HG03520 (cell line): ENCODE data around the gene RFFL.
"Not testable (repeated sequence)": the region's sequence is repeated elsewhere in the genome, so short reads cannot be mapped to it uniquely, and the experiment has no call there.

ENCODE experiments used
- ATAC-seq: cut with Tn5 transposase; IDR thresholded peaks from one replicate; pipeline ENCODE4 v1.9.1; 2021; ENCODE audit warnings: mild to moderate bottlenecking, moderate library complexity; ENCODE audit not compliant: unreplicated experiment

The RFFL gene

DNA sequence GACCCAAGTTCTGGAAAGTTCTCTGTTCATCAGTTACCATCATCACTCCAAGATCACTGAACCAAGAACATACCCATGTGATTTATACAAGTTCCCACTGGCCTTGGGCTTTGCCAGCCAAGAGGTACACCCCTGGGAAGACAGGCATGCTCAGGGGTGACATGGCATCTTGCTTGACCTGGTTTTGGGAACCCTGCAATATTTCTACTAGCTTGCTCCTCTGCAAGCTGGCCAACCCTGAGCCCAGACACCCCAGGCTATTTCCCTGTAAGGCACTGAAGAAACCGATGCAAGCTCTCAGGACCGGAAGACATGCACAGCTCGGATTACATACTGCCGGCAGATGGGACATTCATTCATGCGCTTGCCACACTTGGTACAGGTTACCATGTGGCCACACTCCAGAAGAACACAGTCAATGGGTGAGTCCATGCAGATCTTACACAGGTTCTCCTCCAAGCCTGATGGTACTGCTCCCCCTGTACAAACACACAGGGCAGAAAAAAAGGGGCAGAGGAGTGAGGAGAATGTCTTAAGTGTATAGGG is 51.8 kb downstream of the RFFL start:
- ATAC-seq = no peak

DNA sequence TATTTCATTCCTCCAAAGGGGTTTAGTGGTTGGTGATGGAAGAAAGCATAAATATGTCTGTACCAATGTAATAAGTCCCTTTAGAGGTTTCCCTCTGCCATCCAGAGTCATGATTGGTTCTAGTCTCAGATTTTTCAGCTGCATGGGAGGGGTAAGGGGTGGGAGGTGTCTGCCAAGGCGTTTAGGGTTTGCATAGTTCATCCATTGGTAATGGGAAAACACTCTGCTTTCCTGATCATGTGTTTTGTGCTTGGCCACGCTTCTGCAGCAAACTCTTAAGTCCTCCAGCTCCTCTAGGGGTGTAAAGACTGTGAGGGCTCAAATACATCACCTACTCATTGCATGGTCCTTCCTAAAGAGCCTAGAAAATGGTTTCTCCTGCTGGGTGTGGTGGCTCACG is 53.4 kb downstream of the RFFL start:
- ATAC-seq = no peak

DNA sequence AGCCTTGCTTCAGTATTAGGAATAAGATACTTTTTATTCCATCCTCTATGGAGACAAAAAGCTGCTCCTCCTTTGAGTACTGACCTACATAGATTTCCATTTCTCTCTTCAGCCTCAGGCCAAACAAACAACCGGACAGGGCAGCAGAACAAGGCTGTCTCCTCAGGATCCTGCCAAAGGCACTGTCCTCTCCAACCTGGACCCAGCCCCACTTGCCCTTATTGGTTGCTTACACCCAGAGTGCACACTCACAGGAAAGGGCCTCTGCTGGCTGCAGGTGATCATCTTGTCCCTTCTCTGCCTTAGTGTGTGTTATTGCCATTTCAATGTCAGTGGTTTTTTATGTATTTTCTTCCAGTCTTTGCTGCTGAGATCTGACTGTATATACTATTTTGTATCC is 56.5 kb downstream of the RFFL start:
- no peak for ATAC-seq

DNA sequence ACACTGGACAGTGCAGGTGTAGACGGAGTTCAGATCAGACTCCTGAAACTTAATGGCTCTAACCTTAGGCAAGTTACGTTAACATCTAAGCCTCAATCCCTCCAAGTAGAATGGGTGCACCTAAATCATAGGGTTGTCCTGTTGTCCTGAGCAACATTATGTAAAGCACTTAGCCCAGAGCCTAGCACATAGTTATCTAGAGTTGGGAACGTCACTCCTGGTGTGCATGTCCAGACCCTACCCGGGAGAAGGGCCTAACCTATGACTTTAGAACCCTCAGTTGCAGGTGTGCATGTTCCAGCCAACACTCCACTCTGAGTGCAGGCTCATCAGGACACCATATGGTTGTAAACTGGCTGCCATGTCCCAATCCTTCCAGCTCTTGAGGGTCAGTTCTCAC is 57.2 kb downstream of the RFFL start:
- no peak for ATAC-seq

DNA sequence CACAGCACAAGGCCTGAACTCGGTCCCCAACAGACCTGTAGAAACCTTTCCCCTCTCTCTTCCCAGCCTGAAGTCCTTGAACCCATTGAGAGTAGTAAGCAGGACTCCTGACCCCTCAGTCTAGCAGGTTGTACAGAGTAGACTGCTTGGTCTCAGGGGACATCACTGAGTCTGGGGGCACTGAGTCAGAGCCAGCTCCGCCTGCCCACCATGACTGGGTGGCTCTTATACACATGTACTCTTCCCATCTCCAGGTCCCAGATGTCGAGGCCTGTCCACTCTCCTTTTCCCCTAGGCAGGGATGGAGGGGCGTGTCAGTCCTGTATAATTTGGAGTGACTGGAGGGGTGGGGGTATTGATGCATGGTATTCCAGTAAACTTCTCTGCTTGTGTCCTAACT is 59.7 kb downstream of the RFFL start:
- no peak for ATAC-seq

DNA sequence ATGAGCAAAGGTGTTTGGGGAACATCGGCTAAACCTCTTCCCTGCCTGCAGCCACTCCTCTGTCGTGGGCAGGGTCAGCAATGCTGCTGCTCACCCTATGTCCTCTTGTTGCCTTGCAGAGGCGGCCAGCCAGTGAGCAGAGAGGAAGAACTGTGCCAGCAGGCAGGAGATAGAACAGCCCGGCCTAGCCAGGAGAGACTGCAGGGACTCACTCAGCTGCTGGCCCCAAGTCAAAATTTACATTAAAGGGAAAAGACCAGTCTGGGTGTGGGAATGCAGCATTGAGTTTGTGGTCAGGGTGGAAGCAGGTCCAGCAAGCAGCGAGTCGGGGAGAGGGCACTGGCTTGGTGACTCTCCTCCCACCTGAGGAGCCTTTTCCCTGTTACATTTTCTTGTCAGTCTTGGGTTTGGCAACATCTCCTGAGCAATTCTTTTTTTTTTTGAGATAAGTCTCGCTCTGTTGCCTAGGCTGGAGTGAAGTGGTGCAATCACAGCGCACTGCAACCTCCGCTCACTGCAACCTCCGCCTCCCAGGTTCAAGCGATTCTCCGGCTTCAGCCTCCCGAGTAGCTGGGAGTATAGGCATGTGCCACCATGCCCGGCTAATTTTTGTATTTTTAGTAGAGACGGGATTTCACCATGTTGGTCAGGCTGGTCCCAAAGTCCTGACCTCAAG is 60.5 kb downstream of the RFFL start:
- ATAC-seq = no peak

DNA sequence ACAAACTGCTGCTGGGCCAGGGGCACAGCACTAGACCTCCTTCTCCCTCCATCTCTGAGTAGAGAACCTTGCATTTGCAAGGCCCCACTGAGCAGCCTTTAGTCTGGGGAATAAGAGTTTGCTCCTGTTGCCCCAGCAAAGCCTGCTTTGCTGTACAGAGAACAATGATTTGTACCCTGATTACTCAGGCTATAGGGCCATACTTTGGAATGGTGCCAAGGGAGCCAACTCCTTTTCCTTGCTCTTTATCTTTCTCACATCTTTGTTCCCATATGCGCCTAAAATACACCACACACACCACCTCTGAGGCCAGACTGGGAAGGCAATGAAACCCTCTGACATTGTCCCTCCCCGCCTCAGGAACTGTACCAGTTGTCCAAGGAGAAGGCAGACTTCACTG is 62.0 kb downstream of the RFFL start:
- ATAC-seq = no peak

DNA sequence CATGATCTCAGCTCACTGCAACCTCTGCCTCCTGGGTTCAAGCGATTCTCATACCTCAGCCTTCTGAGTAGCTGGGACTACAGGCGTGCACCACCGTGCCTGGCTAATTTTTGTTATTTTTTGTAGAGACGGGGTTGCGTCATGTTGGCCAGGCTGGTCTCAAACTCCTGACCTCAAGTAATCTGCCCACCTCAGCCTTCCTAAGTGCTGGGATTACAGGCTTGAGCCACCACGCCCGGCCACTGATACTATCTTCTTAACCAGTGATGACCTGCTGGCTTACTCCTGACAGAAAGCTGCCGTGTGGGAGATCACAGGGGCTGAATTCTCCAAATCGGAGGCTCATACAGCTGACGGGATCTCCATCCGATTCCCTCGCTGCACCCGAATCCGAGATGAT is 62.5 kb downstream of the RFFL start:
- not testable (repeated sequence) for ATAC-seq

DNA sequence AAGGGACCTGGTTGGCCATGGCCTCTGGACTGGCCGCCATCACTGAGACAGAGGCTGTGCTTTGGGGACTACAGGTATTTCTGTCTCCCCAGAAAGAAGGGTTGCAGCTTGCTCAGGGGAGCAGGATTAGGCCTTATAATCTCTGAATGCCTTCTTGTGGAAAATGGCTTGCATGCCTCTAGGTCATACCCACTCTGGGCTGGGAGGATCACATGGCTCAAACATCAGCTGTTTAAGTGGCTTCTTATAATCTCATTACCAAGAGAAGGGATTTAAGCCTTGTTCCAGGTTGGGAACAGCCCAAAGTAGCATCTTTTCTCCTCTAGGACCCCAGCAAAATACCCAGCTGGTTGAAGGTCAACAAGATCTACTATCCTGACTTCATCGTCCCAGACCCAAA is 64.1 kb downstream of the RFFL start:
- ATAC-seq = no peak

DNA sequence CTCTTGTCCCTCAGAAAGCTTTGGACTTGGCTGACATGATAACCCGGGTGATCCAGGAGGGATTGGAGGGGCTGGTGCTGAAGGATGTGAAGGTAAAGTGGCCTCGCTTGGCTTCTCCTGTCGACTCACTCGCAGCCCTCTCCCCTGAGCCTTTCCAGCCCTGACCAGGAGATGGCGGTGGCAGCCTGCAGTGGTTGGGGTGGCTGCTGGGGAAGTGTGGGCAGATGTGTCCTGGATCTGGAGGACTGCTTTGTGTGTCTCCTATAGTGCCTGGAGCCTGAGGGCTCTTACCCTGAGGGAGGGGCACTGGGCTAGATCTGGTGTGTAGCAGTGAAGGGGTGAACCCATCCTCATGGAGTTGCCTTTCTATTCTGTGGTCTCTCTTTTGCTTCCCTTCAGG is 65.3 kb downstream of the RFFL start:
- no peak for ATAC-seq

DNA sequence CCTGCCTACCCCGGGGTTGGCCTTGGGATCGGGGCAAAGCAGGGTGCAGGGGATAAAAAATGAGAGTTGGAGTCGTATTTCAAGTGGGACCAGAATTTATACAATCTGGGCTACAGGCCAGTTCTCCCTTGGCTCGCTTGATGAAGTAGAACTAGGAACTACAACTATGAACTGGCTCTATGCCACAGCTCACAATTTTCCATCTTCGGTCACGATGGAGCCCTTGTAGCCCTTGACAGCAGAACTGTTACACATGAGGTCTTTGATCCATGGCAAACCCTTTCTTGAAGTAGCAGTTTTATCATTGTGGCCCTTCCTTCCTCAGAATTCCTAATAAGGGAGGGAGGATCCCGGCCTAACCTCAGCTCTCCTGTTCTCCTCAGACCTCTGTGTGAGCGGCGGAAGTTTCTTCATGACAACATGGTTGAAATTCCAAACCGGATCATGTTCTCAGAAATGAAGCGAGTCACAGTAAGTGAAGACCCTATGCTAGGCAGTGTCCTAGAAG is 66.1 kb downstream of the RFFL start:
- ATAC-seq = no peak

DNA sequence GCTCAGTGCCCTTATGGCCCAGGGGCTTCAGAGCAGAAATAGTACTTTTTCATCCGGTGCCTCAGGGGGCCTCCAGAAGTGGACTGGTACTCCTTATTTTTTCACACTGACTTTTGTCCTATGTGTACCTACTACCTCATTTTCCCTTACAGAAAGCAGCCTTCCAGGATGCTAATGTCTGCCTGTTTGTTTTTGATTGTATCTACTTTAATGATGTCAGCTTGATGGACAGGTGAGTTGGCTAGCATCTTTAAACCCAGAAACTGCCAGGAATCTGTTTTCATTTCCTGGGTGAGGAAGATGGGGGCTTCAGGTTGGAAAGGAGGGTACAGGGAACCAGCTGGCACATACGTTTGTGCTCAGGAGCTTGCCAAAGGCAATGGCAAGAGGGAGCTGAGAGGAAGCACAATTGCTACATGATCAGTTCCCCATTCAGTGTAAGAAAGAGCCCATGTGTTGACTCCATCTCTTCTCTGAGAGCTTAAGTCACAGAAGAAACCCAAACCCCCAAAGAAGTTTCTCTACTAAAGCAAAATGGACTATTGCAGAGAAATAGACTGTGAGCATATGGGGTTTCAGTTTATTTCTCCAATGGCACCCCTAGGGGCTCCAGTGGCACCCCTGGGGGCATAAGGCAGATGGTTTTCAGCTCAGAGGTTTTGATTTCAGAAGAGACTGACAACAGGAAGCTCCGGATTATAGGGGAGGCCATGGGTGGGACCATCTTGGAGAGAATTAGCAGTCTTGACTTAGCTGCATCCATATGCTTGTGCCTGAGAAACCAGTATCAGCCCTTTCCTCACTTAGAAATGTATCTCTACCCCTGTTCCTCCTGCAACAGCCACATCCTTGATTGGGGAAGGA is 66.9 kb downstream of the RFFL start:
- ATAC-seq = no peak

DNA sequence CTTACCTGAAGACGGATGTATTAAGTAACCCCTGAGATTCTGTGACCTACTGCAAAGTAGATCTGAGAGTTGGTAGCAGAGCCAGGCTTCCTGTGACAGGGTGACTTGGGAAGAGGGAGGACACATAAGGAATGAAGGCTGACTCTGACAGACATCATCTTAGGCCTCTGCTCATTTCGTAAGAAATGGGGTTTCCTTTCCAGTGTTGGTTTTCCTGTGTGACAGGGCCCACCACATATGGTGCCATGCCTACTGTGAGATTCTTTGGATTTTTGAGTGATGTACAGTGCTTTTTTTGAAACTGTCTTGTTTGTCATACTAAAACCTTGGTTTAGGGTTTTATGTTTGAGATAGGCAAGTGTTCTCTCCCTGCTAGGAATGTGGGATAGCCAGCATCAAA is 70.5 kb downstream of the RFFL start:
- no peak for ATAC-seq

DNA sequence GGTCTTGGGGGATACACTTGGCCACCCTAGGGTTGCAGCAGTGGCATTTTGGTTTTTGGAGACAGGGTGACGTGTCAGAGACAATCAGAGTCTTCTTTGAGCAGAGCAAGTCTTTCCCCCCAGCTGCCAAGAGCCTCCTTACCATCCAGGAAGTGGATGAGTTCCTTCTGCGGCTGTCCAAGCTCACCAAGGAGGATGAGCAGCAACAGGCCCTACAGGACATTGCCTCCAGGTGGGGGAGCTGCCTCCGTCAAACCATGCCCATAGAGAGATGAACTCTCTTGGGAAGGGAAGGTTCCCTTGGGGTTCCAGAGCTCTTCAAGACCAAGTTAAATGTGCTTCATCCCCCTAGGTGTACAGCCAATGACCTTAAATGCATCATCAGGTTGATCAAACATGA is 71.9 kb downstream of the RFFL start:
- no peak for ATAC-seq

DNA sequence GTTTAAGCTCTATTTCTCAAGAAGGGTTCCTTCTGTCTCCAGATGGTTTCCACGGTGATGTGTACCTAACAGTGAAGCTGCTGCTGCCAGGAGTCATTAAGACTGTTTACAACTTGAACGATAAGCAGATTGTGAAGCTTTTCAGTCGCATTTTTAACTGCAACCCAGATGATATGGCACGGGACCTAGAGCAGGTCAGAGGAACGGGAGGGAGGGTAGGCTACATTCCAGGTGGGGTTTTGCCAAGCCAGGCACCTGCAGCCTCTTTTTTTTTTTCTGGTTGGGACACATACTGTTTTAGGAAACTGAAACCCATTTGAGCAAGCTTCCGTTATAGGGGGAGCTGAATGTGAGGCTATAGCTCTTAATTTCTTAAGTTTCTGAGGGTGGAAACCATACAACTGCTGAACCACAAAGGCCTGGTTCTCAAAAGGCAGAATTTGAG is 72.6 kb downstream of the RFFL start:
- no peak for ATAC-seq

DNA sequence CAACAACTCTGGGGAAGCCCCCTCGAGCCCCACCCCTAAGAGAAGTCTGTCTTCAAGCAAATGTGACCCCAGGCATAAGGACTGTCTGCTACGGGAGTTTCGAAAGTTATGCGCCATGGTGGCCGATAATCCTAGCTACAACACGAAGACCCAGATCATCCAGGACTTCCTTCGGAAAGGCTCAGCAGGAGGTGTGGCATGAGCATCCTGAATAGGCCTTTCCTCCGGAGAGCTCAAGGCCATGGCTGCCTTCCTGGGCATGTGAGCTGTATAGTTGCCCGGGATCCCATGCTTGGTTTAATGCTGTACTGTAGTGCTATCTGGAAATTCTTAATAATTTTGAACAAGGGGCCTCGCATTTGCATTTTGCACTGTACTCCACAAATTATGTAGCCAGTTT is 74.0 kb downstream of the RFFL start:
- ATAC-seq = no peak

DNA sequence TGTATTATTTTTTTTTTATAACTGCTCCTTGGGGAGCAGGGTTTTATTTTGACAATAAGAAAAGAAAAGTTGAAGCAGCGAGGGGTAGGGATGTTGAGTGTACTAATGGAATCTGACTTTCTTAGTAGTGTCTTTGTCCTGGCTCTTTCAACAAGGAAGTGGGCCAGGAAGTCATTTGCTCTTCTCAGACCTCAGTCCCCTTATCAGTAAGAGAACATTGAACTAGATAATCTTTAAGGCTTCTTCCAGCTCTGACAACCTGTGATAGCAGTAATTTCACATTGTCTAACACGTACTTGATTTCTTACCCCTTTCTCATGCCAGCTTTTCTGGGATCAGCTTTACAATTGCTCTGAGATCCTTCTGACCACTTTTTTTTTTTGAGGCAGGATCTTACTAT is 74.9 kb downstream of the RFFL start:
- ATAC-seq = no peak

DNA sequence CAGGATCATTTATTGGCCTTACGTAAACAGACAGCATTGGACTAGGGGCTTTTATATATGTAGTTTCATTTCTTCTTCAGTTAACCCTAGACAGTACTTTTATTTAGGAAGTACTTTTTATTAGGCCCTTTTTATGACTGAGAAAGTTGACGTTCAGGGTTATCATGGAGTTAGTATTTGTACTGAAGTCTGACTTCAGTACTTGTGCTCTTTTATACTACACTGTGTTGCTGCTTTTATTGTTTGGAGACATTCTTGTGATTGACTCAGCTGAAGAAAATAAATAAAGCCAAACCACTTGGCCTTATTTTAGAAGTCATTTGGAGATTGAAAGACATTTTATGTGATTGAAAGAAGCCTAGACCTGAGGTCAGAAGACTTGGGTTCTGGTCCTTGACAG is 76.3 kb downstream of the RFFL start:
- no peak for ATAC-seq

DNA sequence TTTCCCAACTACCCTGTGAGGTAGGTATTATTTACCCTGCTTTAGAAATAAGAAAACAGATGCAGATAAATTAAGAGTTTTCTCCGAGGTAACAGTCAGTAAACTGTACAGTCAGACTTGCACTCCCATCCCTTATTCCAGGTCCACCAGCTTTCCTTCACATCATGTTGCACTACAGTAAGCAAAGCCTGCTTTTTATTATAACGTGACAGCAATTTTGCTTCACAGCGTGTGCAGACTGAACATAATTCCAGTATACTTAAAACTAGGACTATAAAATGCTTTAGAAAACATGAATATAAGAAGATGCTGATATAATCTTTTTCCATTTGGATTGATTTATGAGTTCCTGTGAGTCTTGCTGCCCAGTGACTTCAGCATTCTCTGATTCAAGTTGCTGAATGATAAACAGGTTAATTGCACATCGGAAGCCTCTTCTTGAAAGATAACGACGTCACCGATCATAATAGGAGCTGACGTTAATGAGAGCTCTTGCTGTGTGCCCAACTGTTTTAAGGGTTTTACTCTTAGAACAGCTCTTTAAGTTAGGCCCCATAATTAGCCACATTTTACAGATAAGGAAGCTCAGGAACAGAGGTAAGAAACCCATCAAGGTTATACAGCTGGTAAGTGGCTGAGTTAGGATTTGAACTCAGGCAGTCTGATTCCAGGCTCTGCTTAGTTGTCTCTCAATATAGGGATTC is 81.8 kb downstream of the RFFL start:
- no peak for ATAC-seq

DNA sequence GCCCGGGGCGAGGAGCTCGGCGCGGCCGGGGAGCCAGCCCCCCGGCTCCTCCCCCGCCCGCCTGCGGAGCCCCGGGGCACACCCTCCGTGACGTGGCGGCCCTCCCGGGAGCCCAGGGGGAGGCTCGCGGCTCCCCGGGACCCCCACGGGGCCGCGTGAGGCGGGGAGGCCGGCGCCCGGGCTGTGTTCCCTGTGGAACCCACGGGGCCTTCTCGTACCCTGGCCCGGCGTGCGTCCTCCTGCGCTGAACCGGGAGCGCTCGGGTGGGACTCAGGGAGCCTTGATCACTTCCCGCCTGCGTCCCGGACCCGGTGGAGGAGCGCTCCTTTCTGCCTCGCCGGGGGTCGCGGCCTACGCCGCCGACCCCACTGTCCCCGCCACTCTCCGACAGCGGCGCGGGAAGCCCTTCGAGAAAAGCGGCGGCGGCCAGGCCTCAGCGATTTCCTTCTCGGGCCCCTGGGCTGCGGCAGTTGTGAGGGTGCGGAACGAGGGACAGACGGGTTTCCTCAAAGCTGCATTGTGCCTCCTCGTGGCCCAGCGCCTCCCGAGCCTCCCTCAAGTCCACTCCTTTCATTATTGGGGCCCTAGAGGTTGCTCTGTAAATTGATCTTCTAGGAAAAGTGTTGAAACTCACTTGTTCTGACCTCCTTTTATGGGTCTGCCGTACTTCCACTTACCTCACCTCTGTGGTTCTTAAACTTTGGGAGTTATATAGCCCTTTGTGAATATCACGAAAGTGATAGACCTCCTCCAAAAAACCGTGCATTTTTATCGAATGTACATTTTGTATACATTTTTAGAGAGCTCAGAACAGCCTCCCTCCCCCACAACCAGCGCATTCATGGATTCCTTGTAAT is 82.6 kb downstream of the RFFL start:
- peak; percentile 72 for ATAC-seq

DNA sequence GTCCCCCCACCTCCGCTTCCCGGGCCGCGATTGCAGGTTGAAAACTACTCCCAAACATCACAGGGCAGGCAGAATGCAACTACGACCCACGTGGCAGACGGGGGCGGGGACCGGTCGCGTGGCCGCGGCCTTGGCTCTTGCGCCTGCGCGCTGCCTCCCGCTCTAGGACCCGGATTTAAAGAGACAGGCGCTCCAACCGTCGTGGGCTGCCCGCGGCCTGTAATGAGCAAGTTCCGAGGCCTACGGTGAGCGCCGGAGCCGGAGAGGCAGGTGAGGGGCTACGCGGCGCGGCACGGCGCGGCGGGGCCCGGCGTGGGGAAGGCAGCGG is 83.2 kb downstream of the RFFL start, which contains the start of gene LIG3:
Gene LIG3 (plus strand): TSS at position 160 of the 328 bp plus-strand sequence. CDS start 2,494 bp downstream, outside the sequence.
- ATAC-seq = peak; percentile 88
